Measurements from ENCODE around the gene DVL3.

DNA sequence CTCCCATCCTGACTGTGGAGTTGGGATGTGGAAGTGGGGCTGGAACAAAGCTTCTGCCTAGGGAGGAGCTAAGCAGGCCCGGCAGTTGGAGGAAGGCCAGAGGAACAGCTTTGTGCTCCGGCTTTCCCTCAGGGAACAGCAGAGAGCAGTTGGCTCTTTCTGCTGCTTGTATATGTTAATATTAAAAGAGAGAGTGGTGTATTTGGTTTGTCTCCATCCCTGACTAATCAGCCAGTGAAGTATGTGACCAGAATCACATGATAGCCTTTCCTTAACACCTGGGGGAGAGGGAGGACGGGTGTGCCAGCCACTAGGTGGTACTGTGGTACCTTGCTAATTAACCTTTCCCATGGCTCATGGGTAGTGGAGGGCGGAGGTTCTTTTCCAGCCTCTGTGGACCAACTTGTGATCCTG is 10.1 kb upstream of the DVL3 start:
- TF ChIP-seq, protein P1, sequence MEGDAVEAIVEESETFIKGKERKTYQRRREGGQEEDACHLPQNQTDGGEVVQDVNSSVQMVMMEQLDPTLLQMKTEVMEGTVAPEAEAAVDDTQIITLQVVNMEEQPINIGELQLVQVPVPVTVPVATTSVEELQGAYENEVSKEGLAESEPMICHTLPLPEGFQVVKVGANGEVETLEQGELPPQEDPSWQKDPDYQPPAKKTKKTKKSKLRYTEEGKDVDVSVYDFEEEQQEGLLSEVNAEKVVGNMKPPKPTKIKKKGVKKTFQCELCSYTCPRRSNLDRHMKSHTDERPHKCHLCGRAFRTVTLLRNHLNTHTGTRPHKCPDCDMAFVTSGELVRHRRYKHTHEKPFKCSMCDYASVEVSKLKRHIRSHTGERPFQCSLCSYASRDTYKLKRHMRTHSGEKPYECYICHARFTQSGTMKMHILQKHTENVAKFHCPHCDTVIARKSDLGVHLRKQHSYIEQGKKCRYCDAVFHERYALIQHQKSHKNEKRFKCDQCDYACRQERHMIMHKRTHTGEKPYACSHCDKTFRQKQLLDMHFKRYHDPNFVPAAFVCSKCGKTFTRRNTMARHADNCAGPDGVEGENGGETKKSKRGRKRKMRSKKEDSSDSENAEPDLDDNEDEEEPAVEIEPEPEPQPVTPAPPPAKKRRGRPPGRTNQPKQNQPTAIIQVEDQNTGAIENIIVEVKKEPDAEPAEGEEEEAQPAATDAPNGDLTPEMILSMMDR (IDR thresholded peaks at IDR 0.05), result peak; percentile 80
- no peak for TF ChIP-seq ZFX (IDR thresholded peaks at IDR 0.05; ENCODE audit: borderline replicate concordance)
